K562 (cell line): ENCODE data around the gene PGAM2.

Experiments used
- GATA2 ChIP-seq: sonication (generic); formaldehyde crosslinking; IDR thresholded peaks from 2 replicates; pipeline ENCODE4 v1.4.0; 2020; ENCODE audit warnings: mild to moderate bottlenecking, missing genetic modification reagents
- POLR2A ChIP-seq: fragments of 450-650 bp; conservative IDR thresholded peaks from 2 replicates; pipeline ENCODE4 v1.6.1; 2016

GRCh38 chr7:44080118-44080517, 14.8 kb upstream of the PGAM2 start:
- TF ChIP-seq POLR2A (no peak), GATA2 (CRISPR knock-in tag) (no peak)
